ENCODE measurements around the gene NKD2.

The NKD2 gene

DNA sequence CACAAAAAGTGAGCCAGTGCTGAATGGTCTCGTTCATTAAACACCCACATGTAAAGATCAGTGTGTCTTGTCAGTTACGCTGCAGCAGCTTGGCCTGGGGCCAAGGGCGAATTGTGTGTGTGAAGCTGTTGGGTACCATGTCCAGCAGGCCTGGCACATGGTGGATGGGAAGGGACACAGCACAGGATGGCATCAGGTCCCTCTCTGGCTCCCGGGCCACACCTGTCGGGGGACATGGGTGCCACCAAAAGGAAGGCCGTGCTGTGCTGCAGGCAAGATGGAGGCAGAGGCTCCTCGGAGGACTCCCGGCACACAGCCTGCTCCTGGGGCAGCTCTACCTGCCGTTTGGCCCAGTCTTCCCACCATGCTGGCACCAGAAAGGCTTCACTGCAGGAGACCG, 32.0 kb downstream of the NKD2 start:
- DNase-seq (ENCODE audit: extremely low read depth in 1 of 2, low read depth in 1 of 2) = no peak

DNA sequence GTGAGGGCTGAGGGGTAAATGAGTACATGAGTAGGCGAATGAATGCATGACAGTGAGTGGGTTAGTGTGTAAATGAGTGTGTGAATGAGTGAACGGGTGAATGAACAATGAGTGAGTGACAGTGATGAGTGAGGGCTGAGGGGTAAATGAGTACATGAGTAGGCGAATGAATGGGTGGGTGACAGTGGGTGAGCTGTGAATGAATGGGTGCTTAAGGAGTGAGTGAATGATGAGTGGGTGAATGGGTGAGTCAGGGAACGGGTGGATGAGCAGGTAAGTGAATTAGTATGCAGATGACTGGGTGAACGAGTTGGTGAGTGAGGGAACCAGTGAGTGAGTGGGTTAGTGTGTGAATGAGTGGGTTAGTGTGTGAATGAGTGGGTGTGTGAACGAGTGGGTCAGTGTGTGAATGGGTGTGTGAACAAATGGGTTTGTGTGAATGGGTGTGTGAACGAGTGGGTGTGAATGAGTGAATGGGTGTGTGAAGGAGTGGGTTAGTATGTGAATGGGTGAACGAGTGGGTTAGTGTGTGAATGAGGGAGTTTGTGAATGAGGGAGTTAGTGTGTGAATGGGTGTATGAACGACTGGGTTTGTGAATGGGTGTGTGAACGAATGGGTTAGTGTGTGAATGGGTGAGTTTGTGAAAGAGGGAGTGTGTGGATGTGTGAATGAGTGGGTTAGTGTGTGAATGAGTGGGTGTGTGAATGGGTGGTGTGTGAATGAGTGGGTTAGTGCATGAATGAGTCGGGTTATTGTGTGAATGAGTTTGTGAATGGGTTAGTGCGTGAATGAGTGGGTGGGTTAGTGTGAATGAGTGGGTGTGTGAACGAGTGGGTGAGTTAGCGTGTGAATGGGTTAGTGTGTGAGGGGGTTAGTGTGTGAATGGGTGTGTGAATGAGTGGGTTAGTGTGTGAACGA, 32.9 kb downstream of the NKD2 start:
- DNase-seq (ENCODE audit: extremely low read depth in 1 of 2, low read depth in 1 of 2) = no peak

DNA sequence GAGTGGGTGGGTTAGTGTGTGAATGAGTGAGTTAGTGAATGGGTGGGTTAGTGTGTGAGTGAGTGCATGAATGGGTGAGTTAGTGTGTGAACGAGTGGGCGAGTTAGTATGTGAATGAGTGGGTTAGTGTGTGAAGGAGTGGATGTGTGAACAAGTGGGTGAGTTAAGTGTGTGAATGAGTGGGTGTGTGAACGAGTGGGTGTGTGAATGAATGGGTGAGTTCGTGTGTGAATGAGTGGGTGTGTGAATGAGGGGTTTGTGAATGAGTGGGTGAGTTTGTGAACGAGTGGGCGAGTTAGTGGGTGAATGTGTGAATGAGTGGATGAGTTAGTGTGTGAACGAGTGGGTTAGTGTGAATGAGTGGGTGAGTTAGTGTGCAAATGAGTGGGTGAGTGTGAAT, 34.0 kb downstream of the NKD2 start:
- DNase-seq (ENCODE audit: extremely low read depth in 1 of 2, low read depth in 1 of 2) = no peak

DNA sequence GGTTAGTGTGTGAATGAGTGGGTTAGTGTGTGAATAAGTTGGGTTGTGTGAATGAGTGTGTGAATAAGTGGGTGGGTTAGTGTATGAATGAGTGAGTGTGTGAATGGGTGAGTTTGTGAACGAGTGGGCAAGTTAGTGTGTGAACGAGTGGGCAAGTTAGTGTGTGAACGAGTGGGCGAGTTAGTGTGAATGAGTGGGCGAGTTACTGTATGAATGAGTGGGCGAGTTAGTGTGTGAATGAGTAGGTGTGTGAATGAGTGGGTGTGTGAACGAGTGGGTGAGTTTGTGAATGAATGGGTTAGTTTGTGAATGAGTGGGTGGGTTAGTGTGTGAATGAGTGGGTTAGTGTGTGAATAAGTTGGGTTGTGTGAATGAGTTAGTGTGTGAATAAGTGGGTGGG, 34.7 kb downstream of the NKD2 start:
- DNase-seq (ENCODE audit: extremely low read depth in 1 of 2, low read depth in 1 of 2) = no peak

DNA sequence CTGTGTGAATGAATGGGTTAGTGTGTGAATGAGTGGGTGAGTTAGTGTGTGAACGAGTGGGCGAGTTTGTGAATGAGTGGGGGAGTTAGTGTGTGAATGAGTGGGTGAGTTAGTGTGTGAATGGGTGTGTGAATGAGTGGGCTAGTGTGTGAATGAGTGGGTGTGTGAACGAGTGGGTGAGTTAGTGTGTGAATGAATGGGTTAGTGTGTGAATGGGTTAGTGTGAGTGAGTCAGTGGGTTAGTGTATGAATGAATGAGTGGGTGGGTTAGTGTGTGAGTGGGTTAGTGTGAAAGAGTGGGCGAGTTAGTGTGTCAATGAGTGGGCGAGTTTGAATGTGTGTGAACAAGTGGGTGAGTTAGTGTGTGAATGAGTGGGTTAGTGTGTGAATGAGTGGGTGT, 35.5 kb downstream of the NKD2 start:
- DNase-seq (ENCODE audit: extremely low read depth in 1 of 2, low read depth in 1 of 2) = no peak

DNA sequence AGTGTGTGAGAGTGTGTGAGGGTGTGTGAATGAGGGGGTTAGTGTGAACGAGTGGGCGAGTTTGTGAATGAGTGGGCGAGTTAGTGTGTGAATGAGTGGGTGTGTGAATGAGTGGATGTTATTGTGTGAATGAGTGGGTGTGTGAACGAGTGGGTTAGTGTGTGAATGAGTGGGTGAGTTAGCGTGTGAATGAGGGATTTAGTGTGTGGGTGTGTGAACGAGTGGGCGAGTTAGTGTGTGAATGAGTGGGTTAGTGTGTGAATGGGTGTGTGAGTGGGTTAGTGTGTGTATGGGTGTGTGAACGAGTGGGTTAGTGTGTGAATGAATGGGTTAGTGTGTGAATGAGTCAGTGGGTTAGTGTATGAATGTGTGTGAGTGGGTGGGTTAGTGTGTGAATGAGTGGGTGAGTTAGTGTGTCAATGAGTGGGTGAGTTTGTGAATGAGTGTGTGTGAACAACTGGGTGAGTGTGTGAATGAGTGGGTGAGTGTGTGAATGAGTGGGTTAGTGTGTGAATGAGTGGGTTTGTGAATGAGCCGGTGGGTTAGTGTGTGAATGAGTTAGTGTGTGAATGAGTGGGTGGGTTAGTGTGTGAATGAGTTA, 37.5 kb downstream of the NKD2 start:
- no peak for DNase-seq (ENCODE audit: extremely low read depth in 1 of 2, low read depth in 1 of 2)

DNA sequence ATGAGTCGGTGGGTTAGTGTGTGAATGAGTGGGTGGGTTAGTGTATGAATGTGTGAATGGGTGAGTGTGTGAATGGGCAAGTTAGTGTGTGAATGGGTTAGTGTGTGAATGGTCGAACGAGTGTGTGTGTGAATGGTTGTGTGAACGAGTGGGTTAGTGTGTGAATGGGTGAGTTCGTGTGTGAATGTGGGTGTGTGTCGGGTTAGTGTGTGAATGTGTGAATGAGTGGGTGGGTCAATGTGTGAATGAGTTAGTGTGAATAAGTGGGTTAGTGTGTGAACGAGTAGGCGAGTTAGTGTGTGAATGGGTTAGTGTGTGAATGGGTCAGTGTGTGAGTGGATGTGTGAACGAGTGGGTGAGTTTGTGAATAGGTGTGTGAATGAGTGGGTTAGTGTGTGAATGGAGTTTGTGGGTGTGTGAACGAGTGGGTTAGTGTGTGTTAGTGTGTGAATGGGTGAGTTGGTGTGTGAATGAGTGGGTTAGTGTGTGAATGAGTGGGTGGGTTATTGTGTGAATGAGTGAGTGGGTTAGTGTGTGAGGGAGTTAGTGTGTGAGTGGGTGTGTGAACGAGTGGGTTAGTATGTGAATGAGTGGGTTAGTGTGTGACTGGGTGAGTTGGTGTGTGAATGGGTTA, 38.8 kb downstream of the NKD2 start:
- no peak for DNase-seq (ENCODE audit: extremely low read depth in 1 of 2, low read depth in 1 of 2)

DNA sequence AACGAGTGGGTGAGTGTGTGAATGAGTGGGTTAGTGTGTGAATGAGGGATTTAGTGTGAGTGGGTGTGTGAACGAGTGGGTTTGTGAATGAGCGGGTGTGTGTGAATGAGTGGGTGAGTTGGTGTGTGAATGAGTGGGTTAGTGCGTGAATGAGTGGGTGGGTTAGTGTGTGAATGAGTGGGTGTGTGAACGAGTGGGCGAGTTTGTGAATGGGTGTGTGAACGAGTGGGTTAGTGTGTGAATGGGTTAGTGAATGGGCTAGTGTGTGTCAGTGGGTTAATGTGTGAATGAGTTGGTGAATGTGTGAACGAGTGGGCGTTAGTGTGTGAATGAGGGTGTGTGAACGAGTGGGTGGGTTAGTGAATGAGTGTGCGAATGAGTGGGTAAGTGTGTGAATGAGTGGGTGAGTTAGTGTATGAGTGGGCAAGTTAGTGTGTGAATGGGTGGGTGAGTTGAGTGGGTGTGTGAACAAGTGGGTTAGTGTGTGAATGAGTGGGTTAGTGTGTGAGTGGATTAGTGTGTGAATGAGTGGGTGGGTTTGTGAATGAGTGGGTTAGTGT, 39.6 kb downstream of the NKD2 start:
- DNase-seq (ENCODE audit: extremely low read depth in 1 of 2, low read depth in 1 of 2) = no peak

DNA sequence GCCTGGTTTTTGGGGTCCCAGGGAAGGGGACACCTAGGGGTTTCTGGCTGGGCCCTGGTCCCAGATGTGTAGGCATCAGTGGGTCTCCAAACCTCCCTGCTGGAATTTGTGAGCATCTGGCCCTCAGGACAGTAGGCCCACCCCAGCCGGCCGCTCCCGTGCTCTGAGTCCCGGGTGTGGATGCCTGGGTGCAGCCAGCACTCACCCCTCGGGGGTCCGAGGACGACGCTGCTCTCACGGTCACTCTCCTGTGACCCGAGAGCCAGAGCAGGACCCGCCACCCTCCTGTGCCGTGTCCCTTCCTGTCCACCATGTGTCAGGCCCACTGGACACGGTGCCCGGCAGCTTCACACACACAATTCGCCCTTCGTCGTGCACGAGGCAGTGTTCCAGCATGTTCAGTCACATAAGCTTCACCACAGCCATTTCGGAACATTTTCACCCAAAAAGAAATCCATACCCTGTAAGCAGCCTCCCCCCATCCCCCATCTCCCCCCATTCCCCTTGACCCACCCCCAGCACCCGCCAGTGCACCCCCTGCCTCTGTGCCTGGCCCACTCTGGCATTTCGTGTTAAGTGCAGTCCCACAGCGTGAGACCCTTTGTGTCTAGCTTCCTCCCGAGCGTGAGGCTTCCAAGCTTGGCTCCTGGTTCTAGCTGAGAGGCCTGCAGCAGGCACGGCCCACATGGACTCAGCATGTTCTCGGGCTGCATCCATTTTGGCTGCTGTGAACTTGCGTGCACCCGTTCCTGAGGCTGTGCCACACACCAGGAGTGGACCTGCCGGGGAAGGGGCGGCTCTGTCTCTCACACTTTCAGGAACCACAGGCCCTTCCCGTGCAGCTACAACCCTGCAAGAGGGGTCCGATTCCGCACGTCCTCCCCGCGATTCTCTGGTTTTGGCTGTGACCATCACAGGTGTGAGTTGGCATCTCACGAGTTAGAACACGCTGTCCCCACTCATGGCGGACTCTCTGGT, 40.5 kb downstream of the NKD2 start:
- no peak for DNase-seq (ENCODE audit: extremely low read depth in 1 of 2, low read depth in 1 of 2)

DNA sequence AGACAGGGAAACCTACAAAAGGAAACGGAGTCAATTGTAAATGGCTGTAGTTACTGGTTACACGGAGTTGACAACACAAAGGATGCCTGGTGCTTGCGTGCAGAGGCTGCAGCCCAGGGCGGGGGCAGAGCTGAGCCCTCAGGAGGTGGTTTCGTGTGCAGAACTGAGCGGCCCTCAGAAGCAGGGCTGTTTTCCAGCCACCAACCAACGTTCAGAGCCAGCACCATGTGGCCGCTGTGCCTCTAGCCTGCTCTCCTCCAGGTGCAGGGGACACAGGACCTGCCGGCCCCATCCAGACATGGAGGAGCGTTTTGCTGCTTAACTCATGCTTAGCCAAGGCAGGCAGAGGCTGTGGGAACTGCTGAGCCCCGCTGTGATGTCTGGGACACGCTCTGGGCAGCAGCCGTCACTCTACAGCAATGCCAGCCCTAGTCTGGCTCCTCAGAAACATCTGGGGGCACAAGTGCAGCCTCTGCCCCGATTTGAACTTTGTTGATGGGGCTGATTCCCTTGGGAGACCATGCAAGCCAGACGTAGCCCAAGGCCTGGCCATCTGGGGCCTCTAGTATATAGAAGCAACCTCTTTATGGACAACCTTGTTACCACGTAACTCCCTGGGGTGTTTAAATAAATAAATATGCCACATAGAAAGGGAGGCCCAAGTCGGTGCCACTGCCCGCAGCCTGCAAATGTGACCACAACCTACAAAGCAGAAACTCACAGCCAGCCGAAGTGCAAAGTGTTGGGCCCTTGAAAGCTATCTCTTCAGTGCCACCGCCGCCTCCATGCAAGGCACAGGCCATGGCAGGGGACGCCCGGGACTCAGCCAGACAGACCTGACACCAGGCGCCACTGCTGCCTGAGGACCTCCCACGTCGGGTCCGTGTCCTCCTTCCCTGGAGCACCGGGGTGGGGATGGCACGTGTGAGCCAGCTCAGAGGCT, 42.1 kb downstream of the NKD2 start:
- DNase-seq (ENCODE audit: extremely low read depth in 1 of 2, low read depth in 1 of 2) = no peak

DNA sequence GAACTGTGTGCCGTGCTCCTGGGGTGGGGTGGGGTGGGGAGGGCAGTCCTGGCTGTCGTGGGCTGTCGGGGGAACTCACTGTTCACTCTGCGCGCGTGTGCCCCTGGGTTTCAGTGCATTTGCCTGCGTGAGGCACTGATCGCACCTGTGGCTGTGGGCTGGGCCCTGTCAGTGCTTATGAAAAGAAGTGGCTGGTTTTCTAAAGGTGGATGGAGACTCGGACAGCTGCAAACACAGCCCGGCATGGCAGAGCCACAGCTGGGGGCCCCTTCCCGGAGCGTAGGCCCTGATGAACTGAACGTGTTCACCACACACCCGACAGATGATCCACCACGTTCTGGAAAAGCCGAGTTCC, 42.7 kb downstream of the NKD2 start:
- no peak for DNase-seq (ENCODE audit: extremely low read depth in 1 of 2, low read depth in 1 of 2)

DNA sequence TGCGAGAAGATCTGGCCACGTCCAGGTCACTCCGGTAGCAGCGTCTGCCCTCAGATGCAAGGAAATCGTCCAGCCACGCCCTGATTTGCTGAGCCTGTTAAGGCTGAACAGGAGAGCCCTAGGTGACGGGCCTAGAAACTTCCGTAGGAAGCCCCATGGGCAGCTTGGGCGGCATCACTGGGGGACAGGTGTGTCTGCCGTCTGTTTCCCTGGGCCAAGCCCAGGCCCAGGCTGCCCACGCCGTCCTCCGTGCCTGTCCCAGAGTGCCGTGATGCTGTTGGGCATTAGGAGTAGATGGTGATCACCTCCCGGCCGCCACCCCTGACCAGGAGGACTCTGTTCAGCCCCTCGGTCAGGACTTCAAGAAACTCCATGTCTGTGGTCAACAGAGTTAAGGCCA, 43.5 kb downstream of the NKD2 start:
- DNase-seq (ENCODE audit: extremely low read depth in 1 of 2, low read depth in 1 of 2) = no peak

DNA sequence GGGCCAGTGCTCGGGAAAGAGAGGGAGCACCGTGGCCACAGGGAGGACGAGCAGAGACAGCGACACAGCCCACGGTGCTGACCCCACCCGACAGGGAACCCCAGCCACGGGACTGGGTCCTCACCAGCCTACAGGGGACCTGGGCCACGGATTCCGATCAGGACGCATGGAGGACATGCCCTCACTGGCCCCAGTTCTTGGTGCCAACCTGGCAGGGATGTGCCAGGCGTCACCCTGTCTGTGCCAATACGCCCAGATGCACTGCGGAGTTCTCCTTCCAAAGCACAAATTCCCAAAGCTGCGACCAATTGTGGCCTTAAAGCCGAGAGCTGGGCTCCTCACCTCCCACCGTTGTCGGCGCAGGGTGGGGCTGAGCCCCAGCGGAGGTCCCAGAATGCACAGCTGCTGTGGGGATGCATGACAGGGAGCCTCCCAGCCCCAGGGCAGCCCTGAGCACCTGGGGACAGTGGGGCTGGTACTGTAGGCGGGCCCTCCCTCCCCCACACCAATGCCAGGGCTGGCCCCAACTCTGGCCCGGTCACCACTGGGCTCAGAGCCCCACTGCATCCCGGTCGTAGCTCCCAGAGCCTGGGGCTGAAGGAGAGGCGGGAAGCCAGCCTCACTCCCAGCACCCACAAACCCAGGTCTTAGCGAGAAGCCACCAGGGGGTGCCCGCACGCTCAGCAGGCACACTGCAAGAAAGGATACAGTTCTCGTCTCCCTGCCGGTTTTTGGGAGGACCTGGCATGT, 44.2 kb downstream of the NKD2 start:
- DNase-seq (ENCODE audit: extremely low read depth in 1 of 2, low read depth in 1 of 2) = no peak

DNA sequence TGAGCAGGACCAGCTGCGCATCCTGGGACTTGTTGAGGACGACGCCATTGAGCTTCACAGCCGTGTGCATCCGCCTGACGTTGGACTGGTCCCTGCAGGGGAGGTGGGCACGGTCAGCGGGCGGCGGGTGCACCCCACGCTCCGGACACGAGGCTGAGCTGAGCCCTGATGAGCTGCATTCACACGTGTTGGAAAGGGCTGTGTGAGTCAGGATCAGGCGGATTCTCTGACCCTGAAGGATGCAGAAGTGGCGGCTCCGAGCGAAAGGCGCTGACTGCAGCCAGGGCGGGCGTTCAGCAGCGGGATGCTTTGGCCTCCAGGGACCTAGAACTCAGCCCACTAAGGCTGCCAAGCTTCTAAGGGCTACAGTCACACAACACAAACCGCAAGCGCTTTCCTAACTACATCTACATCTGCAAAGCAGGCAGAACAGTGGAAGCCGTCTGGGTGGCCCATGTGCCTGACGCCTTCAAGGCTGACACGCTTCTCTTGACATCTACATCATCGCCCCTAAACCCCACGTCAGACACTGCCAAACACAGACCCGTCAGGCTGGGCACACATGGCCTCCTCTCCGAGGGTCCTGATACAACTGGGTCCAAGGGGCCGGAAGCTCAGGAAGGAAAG, 44.9 kb downstream of the NKD2 start:
- DNase-seq (ENCODE audit: extremely low read depth in 1 of 2, low read depth in 1 of 2) = no peak

DNA sequence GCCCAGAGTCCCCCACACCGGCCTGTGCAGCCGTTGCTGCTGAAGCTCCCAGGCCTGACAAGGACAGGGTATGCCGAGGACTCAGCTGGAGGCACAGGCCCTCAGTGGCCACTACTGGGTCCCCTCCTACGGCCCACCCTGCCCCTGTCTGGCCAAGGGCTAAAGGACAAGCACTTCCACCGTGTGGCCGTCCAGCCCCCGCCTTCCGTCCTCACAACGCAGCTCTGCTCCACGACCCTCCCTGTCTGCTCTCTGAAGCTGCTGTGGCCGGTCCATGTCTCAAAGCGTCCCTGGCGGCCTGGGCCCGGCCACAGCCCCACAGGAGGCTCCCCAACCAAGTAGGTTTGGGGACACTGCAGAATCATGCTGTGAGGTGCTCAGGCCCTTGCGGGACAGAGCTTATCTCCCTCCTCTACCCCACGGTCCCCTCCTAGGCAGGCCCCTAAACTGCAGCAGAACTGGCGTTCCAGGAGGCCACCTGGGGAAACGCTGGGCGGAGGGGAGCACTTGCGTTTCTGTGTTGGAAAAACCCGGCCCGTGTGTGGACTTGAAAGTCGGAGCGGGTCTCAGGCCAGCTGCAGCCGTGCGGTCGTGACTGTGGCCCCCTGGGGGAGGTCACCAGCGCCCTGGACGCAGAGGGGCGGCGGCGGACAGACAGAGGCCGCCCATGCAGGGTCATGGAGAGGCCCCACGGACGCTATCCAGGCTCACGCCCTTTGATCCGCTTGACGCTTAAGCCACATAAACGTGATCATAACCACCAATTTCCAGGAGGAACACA, 45.6 kb downstream of the NKD2 start:
- DNase-seq (ENCODE audit: extremely low read depth in 1 of 2, low read depth in 1 of 2) = no peak

DNA sequence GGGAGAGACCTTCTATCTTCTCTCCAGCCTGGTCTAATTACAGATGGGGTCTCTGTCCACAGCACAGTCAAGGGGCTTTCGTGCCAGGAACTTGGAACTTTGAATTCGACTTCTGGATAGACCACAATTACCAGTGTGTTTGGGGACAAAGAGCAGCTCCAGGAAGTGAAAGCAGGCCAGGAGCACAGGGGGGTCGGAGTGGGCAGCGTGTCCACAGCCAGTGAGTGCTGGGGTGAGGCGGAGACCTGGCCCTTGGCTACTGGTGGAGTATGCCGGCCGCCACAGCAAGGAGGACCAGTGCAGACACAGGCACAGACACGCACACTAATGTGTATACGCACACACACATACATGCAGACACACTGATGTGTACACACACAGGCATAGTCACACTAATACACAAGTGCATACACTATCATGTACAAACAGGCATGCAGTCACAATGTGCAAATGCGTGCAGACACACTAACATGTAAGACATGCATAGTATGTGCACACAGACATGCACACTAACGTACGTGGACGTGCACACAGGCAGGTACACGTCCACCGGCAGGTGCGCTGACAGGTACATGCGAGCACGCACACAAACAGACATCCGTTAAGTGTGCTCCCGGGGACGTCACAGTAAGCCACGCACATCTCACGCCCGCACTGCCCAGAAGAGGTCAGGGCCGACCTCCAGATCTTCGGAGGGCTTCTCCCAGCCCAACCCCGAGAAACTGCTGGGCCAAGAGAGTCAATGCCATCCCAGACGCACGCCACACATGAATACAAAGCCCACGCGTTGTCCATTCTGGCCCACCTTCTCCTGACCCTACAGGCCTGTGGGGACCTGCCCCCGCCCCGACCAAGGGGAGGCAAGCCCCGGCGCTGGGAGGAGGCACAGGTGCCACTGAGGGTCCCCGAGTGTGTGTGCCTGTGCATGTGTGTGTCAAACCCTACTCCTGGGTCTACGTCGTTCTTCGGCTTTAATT, 46.5 kb downstream of the NKD2 start:
- no peak for DNase-seq (ENCODE audit: extremely low read depth in 1 of 2, low read depth in 1 of 2)

Data from stimulated activated CD8-positive, alpha-beta memory T cell treated with anti-CD3 and anti-CD28 coated beads, Interleukin-7, amount 100 ng/mL, for 48 hours (primary cell).